K562 (cell line): ENCODE results near the gene TMPRSS9. TPM values are rescaled to one million over a fixed set of nuclear protein-coding genes. Genes with fewer than 3 reads are reported as not detected.

Source experiments
- ATAC-seq: fragments of 200-7000 bp; cut with Tn5 transposase; 3 replicates; pipeline ENCODE4 v1.9.1; 2020; ENCODE audit warnings: moderate library complexity
- BruUV-seq: library from RNA; stranded (reverse); fragments of 400-500 nt; replicated peaks from 2 replicates; lab custom pipeline; 2021; lab: Mats Ljungman, UMichigan
- CTCF ChIA-PET: fragments of 300-600 bp; formaldehyde crosslinking; extraction: SDS; loops from one replicate; lab custom pipeline; 2021; ENCODE audit warnings: low intra/inter-chr PET ratio; lab: Yijun Ruan, JAX
- POLR2A ChIA-PET: fragments of 300-600, 350-650 bp; sonication (Branson Sonifier 250); formaldehyde crosslinking; extraction: SDS; loops from one replicate; lab custom pipeline; 2021; ENCODE audit warnings: antibody characterized with exemption, inconsistent platforms; lab: Yijun Ruan, JAX
- DNase-seq, 4 experiments: peaks; one replicate each; pipeline versions ENCODE4 v3.0.0 to v3.0.0-alpha.2; 2011 to 2018; ENCODE audit warnings: low spot score in 3 of 4, mixed read lengths in 3 of 4; ENCODE audit errors: extremely low read depth in 1 of 4
- FAIRE-seq: peaks from 2 replicates; lab custom pipeline; 2011; peaks lifted over from hg19 to GRCh38; lab: Jason Lieb, UNC
- H2AFZ ChIP-seq: 2 replicates; pipeline ENCODE4 v1.6.0; 2011; ENCODE audit warnings: low read depth, low read length, control low read depth, inconsistent platforms
- H3K27ac ChIP-seq: fragments of 200-600 bp; 3 replicates; pipeline ENCODE4 v1.8.0; 2011; ENCODE audit warnings: low read depth, mild to moderate bottlenecking, control low read depth, inconsistent platforms, low read length, moderate library complexity, mixed read lengths; ENCODE audit errors: extremely low read depth
- H3K27me3 ChIP-seq, 2 experiments: fragments of 300-600 bp in 1 of 2; 2 replicates in 1 of 2; 3 replicates in 1 of 2; pipeline versions ENCODE4 v1.6.0 to v1.8.0; 2011; ENCODE audit warnings: inconsistent platforms in 2 of 2, low read length in 2 of 2, mild to moderate bottlenecking in 1 of 2, mixed read lengths in 1 of 2, moderate library complexity in 1 of 2; ENCODE audit not compliant: control insufficient read depth in 2 of 2, insufficient read depth in 2 of 2
- H3K36me3 ChIP-seq: fragments of 300-600 bp; 3 replicates; pipeline ENCODE4 v1.8.0; 2011; ENCODE audit warnings: mild to moderate bottlenecking, low read length, inconsistent platforms; ENCODE audit not compliant: control insufficient read depth, insufficient read depth
- H3K4me1 ChIP-seq, 2 experiments: fragments of 200-600 bp in 1 of 2; replicated peaks in 1 of 2; 2 replicates in 1 of 2; 3 replicates in 1 of 2; pipeline versions ENCODE4 v1.5.1 to v1.8.0; 2011; ENCODE audit warnings: inconsistent platforms in 2 of 2, low read length in 2 of 2, mild to moderate bottlenecking in 1 of 2, mixed read lengths in 1 of 2, moderate library complexity in 1 of 2; ENCODE audit not compliant: control insufficient read depth in 2 of 2, insufficient read depth in 2 of 2
- H3K4me2 ChIP-seq: 2 replicates; pipeline ENCODE4 v1.6.1; 2011; ENCODE audit warnings: low read length, control low read depth, inconsistent platforms, mixed read lengths; ENCODE audit not compliant: insufficient read depth
- H3K4me3 ChIP-seq: fragments of 200-600 bp; sonication (generic), shearing (Covaris generic); 2 replicates; pipeline ENCODE4 v1.5.1; 2016; ENCODE audit warnings: control low read depth, inconsistent platforms
- H3K79me2 ChIP-seq: fragments of 200-600 bp; 3 replicates; pipeline ENCODE4 v1.8.0; 2011; ENCODE audit warnings: low read length, inconsistent platforms; ENCODE audit not compliant: control insufficient read depth, insufficient read depth
- H3K9ac ChIP-seq, 2 experiments: 2 replicates each; pipeline versions ENCODE4 v1.6.0 to v1.6.1; 2011; ENCODE audit warnings: low read depth in 2 of 2, low read length in 2 of 2, control low read depth in 1 of 2, inconsistent platforms in 1 of 2, mild to moderate bottlenecking in 1 of 2, mixed read lengths in 1 of 2; ENCODE audit not compliant: insufficient read depth in 1 of 2
- H3K9me1 ChIP-seq: one replicate; pipeline ENCODE4 v1.6.0; 2011; ENCODE audit warnings: inconsistent platforms, mild to moderate bottlenecking, low read length, moderate library complexity; ENCODE audit not compliant: control insufficient read depth, insufficient read depth
- H3K9me3 ChIP-seq: replicated peaks from 2 replicates; pipeline ENCODE4 v1.5.1; 2011; ENCODE audit warnings: low read depth, low read length, inconsistent platforms; ENCODE audit not compliant: control insufficient read depth, insufficient read depth
- H4K20me1 ChIP-seq: replicated peaks from 2 replicates; pipeline ENCODE4 v1.6.1; 2011; ENCODE audit warnings: low read length, inconsistent platforms, mixed read lengths; ENCODE audit not compliant: control insufficient read depth, insufficient read depth
- HMGN3 ChIP-seq: IDR thresholded peaks from 2 replicates; pipeline ENCODE4 v1.6.1; 2011; ENCODE audit warnings: borderline replicate concordance, low read depth, mild to moderate bottlenecking, mixed read lengths, low read length; ENCODE audit not compliant: insufficient read length; ENCODE audit errors: extremely low read depth
- HNRNPLL ChIP-seq: fragments of 200-400 bp; formaldehyde crosslinking; IDR thresholded peaks from 2 replicates; pipeline ENCODE4 v1.6.1; 2017; ENCODE audit warnings: low read length, low read depth, mild to moderate bottlenecking; ENCODE audit not compliant: poor library complexity, severe bottlenecking
- NFIX ChIP-seq: fragments of 250-450 bp; sonication (Bioruptor Pico); IDR thresholded peaks from 2 replicates; pipeline ENCODE4 v1.4.0; 2020; ENCODE audit warnings: low read depth, mild to moderate bottlenecking, moderate library complexity
- POLR2G ChIP-seq: fragments of 200-400 bp; formaldehyde crosslinking; IDR thresholded peaks from 2 replicates; pipeline ENCODE4 v1.6.1; 2017; ENCODE audit warnings: low read depth, mild to moderate bottlenecking, antibody characterized with exemption, low read length, moderate library complexity
- TAF9B ChIP-seq: fragments of 450-650 bp; IDR thresholded peaks from 2 replicates; pipeline ENCODE4 v1.6.1; 2018; ENCODE audit warnings: mild to moderate bottlenecking; ENCODE audit not compliant: partially characterized antibody
- ZNF785 ChIP-seq: fragments of 250-450 bp; sonication (Bioruptor Pico); IDR thresholded peaks from 2 replicates; pipeline ENCODE4 v1.4.0; 2020; ENCODE audit warnings: mild to moderate bottlenecking
- WGBS: fragments of 100-300 bp; shearing (Covaris generic); methylation state at CpG from one replicate; pipeline ENCODE4 v1.1.6; 2016; ENCODE audit warnings: low coverage, mixed read lengths; ENCODE audit not compliant: insufficient coverage; ENCODE audit errors: missing lambda C conversion rate; 5-methylcytosine and 5-hydroxymethylcytosine counted together
- in situ Hi-C: fragments of 300-500 bp; cut with MboI; formaldehyde crosslinking; loops from 4 replicates; pipeline ENCODE4 v1.15.0; 2018; ENCODE audit warnings: inconsistent platforms, mixed read lengths
- intact Hi-C: fragments of 100-400 bp; cut with micrococcal nuclease; formaldehyde crosslinking; loops from 2 replicates; pipeline ENCODE4 v1.14.2; 2022
- polyA plus RNA-seq, 8 experiments: library from polyadenylated mRNA; depleted of rRNA in 4 of 8; stranded (reverse) in 5 of 8; unstranded in 3 of 8; fragments of >200 nt; fragmentation: Nextera tagmentation in 2 of 8; fragmentation: Illumina TruSeq in 1 of 8; extraction: Ambion mirVana in 2 of 8; extraction: Trizol in 1 of 8; gene quantifications; 2 replicates each; pipeline versions ENCODE4 v1.2.1 to v1.2.3, GENCODE V29; 2011 to 2014; ENCODE audit warnings: inconsistent platforms in 1 of 8, missing spikeins in 1 of 8
- total RNA-seq, 7 experiments: library from RNA; depleted of rRNA in 6 of 7; stranded (reverse); fragments of >200 nt in 6 of 7; fragmentation: Illumina TruSeq in 2 of 7; extraction: Trizol in 2 of 7; gene quantifications; 2 replicates each; pipeline versions ENCODE4 v1.2.1 to v1.2.3, GENCODE V29; 2011 to 2021; ENCODE audit warnings: low replicate concordance in 1 of 7

Gene TMPRSS9
- total and polyA plus RNA-seq, 9 of the 15 experiments (the other 6 are each of a cell fraction or from before 2014, with no cell fraction given): 0.01 to 0.03 TPM; not detected in 7

DNA sequence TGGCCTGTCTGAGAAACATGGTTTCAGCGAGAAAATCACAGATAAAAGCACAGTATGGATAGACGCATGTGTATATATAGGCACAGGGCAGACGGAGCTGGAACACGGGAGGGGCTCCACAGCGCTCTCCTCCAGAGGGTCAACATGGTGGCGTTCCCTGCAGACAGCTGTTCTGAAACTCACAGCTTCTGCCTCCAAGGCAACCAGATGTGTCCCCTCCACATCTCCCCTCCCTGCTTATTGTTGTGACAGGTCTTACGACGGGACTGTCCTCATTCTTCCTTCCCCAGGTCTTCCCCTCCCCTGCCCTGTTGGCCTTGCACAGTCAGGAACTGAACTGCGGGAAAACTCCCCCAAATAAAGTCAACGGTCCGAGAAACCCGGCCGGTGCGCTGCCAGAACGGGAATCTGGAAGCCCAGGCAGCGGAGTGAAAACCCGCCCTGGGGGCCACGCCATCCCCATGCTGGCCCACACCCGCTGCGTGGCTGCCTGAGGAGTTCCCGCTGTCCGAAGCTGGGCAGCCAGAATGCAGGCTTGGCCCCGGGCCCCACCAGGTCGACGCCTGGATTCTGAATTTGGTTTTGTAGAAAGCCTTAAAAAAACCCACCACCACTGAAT, 70.0 kb downstream of the TMPRSS9 start:
- Histone ChIP-seq H3K36me3 (peaks cover 70% of the 10 kb centered on the region; the same call in 2 of the 3 replicates), H3K9ac (no peak overlapping the region), H3K27me3 (no peaks in the 10 kb centered on the region), H3K9me3 (no peaks in the 10 kb centered on the region), H4K20me1 (peaks cover 10% of the 10 kb centered on the region; the same call in 1 of the 2 replicates), H3K4me1 (peaks cover 11 to 63% of the 10 kb centered on the region in 2 experiments; a peak in 4 of 5 replicates), H3K79me2 (peaks cover 23% of the 10 kb centered on the region), H3K27ac (no peak overlapping the region), H3K4me2 (no peak overlapping the region), H2AFZ (no peak overlapping the region), H3K4me3 (no peak overlapping the region), H3K9me1 (no peaks in the 10 kb centered on the region)
- FAIRE-seq (no peak), ATAC-seq (no peak), DNase-seq (no peak)
- TF ChIP-seq POLR2G (peak; percentile 55), TAF9B (no peak), ZNF785 (CRISPR knock-in tag) (no peak), NFIX (CRISPR knock-in tag) (no peak), HMGN3 (peak; percentile 26), HNRNPLL (no peak)
- POLR2A ChIA-PET: interaction anchor here (0.6 to 2.6 kb wide), 3 partner anchors 9 to 423 kb away, joined by 3 to 13 read pairs (median 5); no protein-coding TSS in a partner anchor
- intact Hi-C loops: no loop called here
- CTCF ChIA-PET: no interaction called here
- 87% methylated on average over 25 of the region's 25 CpGs for WGBS
- no TSS peak for BruUV-seq
- in situ Hi-C loops: no loop called here
